Right hindlimb (tissue), 1 donor: ENCODE data around the gene ZFAND3.

Experiments
- DNase-seq: peaks from one replicate; pipeline ENCODE4 v3.0.0-alpha.2; 2018

The ZFAND3 gene

GRCh38 chr6:37830225-37830624, 10.7 kb downstream of the ZFAND3 start:
- no peak for DNase-seq

- no peak for DNase-seq
Measured at GRCh38 chr6:37831457-37831856, 11.9 kb downstream of the ZFAND3 start.

- DNase-seq, result no peak
Measured at GRCh38 chr6:37835923-37836322, 16.4 kb downstream of the ZFAND3 start.

GRCh38 chr6:37838219-37838921, 18.8 kb downstream of the ZFAND3 start:
- no peak for DNase-seq

GRCh38 chr6:37840143-37840939, 20.8 kb downstream of the ZFAND3 start:
- no peak for DNase-seq

- no peak for DNase-seq
Measured at GRCh38 chr6:37840940-37841300, 21.4 kb downstream of the ZFAND3 start.

- DNase-seq, result no peak
Measured at GRCh38 chr6:37845026-37845911, 25.7 kb downstream of the ZFAND3 start.

- no peak for DNase-seq
Measured at GRCh38 chr6:37845930-37846329, 26.4 kb downstream of the ZFAND3 start.

- DNase-seq, result no peak
Measured at GRCh38 chr6:37847704-37848103, 28.2 kb downstream of the ZFAND3 start.

- no peak for DNase-seq
Measured at GRCh38 chr6:37848371-37848770, 28.8 kb downstream of the ZFAND3 start.

- no peak for DNase-seq
Measured at GRCh38 chr6:37850260-37850659, 30.7 kb downstream of the ZFAND3 start.

- no peak for DNase-seq
Measured at GRCh38 chr6:37850728-37851285, 31.3 kb downstream of the ZFAND3 start.

- no peak for DNase-seq
Measured at GRCh38 chr6:37851997-37852524, 32.5 kb downstream of the ZFAND3 start.

- DNase-seq, result no peak
Measured at GRCh38 chr6:37856285-37856684, 36.8 kb downstream of the ZFAND3 start.

- no peak for DNase-seq
Measured at GRCh38 chr6:37858363-37858762, 38.8 kb downstream of the ZFAND3 start.

- DNase-seq, result no peak
Measured at GRCh38 chr6:37860226-37860839, 40.8 kb downstream of the ZFAND3 start.

- DNase-seq, result no peak
Measured at GRCh38 chr6:37861452-37861851, 41.9 kb downstream of the ZFAND3 start.

GRCh38 chr6:37862430-37862829, 42.9 kb downstream of the ZFAND3 start:
- no peak for DNase-seq

- no peak for DNase-seq
Measured at GRCh38 chr6:37862992-37863391, 43.5 kb downstream of the ZFAND3 start.

GRCh38 chr6:37864250-37864649, 44.7 kb downstream of the ZFAND3 start:
- no peak for DNase-seq

- no peak for DNase-seq
Measured at GRCh38 chr6:37865504-37865903, 46.0 kb downstream of the ZFAND3 start.
